OCI-LY3 (cell line): Measurements from ENCODE around the gene CABLES1.

Source experiments
- EZH2phosphoT487 ChIP-seq: fragments of 200-600 bp; shearing (Covaris generic); IDR thresholded peaks from 2 replicates; pipeline ENCODE4 v1.6.1; 2018; ENCODE audit warnings: antibody characterized with exemption, mixed run types, low read depth
- TF ChIP-seq, protein P1 (sequence below): fragments of 200-600, 300-600 bp; sonication (generic); IDR thresholded peaks from 2 replicates; pipeline ENCODE4 v1.5.1; 2014; ENCODE audit warnings: antibody characterized with exemption, low read length, low read depth

DNA sequence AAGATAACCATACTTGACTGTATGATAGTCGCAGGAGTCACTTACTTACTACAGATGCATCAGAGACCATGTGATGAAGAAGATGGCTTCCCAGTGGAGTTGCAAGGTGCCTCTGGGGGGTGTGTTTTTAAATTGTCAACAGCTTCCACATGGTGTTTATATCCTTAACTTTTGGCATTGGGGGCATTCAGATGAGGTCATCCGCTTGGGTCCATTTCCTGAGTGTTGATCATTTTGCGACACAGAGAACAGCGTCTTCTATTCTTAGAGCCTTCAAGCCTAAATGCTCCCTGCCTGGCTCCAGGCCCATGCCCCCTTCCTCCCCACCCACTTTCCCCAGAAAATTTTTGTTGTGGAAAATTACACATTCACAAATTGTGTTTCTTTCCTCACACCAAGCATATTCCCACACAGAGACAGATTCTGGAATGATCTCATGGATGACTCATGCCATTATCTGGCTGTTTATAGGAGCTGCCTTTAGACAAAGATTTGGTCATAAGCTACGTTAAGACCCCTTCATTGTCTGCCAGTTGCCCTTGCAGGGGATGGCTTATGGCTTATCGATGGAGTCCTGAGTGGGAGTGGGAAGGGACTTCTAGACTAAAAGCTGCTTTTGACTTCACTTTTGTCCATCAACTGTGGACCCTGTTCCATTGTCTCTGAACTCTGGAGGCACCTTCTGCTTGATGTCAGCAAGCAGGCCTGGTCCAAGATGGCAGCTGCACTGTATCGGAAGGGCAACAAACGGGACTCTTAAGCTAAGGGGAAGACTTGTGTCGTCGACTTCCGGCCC, 91.8 kb downstream of the CABLES1 start:
- TF ChIP-seq, protein P1, sequence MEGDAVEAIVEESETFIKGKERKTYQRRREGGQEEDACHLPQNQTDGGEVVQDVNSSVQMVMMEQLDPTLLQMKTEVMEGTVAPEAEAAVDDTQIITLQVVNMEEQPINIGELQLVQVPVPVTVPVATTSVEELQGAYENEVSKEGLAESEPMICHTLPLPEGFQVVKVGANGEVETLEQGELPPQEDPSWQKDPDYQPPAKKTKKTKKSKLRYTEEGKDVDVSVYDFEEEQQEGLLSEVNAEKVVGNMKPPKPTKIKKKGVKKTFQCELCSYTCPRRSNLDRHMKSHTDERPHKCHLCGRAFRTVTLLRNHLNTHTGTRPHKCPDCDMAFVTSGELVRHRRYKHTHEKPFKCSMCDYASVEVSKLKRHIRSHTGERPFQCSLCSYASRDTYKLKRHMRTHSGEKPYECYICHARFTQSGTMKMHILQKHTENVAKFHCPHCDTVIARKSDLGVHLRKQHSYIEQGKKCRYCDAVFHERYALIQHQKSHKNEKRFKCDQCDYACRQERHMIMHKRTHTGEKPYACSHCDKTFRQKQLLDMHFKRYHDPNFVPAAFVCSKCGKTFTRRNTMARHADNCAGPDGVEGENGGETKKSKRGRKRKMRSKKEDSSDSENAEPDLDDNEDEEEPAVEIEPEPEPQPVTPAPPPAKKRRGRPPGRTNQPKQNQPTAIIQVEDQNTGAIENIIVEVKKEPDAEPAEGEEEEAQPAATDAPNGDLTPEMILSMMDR: no peak
- TF ChIP-seq EZH2phosphoT487: no peak
